Cardiac septum (tissue), 1 donor: ENCODE results near the gene RNF168. TPM values are rescaled to one million over a fixed set of nuclear protein-coding genes. Genes with fewer than 3 reads are reported as not detected.
"Not testable (repeated sequence)": the region's sequence is repeated elsewhere in the genome, so short reads cannot be mapped to it uniquely, and the experiment has no call there.

Source experiments
- DNase-seq: peaks from one replicate; pipeline ENCODE4 v3.0.0-alpha.2; 2020; ENCODE audit warnings: low spot score
- intact Hi-C: fragments of 100-400 bp; cut with DNase I; formaldehyde crosslinking; loops from one replicate; pipeline ENCODE4 v1.14.0; 2022
- total RNA-seq: library from RNA; stranded (reverse); fragmentation: NEBNext Ultra II Directional; extraction: Animal tissue kit (Norgen Biotek cat#: 25700); gene quantifications from one replicate; pipeline ENCODE4 v1.2.1, GENCODE V29; 2021
- donor health status: DM: no; HTN: no; CAD: no.

The RNF168 gene
- total RNA-seq, 1 donor from 2014 or later = 21.8 TPM

- intact Hi-C loops = no loop called here
- no peak for DNase-seq
Measured at GRCh38 chr3:196492080-196492479, 11.5 kb downstream of the RNF168 start.

DNA sequence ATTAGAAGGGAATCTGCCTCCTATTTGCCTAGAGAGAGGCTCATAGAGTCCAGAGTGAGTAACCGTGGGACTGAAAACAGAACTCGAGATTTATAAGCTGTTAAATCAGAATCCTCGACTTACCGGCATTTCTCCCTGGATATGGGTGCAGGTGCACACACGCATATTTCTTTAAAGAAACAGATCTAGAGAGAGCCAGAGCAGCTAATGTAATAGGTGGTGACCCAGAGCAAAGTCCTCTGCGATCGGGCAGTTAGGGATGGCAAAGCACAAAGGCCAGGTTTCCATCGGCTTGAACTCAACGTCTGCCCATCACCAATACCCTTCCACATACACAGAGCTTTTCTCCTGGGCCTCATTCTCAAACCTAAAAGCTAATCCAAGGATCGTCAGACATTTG, 13.8 kb downstream of the RNF168 start:
- intact Hi-C loops = no loop called here
- DNase-seq = no peak

- intact Hi-C loops = no loop called here
- DNase-seq = no peak
Measured at GRCh38 chr3:196486263-196486662, 17.3 kb downstream of the RNF168 start.

DNA sequence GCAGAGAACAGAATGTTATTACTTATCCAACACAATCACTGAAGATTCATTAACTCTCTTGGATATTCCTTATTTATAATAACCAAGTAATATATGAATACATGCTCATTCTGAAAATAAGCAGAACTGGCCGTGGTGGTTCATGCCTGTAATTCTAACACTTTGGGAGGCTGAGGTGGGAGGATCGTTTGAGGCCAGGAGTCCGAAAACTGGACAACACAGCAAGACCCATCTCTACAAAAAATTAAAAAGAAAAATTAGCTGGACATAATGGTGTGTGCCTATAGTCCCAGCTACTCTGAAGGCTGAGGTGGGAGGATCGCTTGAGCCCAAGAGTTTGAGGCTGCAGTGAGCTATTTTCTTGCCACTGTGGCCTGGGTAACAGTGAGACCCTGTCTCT, 25.9 kb downstream of the RNF168 start:
- intact Hi-C loops = no loop called here
- DNase-seq = no peak

DNA sequence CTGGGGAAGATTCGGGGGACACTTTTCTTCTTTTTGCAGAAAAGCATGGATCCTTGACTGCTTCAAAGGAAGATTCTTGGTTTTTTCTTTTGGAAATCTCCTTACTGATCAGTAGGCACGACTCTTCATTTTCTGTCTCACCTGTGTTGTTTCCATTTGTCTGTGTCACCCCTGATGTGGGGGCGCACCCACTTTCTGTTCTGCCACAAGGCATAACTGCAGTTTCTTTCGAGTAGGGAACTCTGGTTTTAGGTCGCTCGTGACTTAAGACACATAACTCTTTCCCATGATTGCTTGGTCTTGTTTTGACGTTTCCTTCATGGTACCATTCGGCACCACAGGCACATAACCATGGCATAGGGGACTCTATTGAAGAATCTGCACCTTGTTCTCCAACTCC, 31.3 kb downstream of the RNF168 start:
- no peak for DNase-seq
- intact Hi-C loops = no loop called here

GRCh38 chr3:196471551-196471950, 32.0 kb downstream of the RNF168 start:
- no peak for DNase-seq
- intact Hi-C loops = no loop called here

- DNase-seq, intact Hi-C loops: not testable (repeated sequence)
Measured at GRCh38 chr3:196470182-196470581, 33.4 kb downstream of the RNF168 start.

DNA sequence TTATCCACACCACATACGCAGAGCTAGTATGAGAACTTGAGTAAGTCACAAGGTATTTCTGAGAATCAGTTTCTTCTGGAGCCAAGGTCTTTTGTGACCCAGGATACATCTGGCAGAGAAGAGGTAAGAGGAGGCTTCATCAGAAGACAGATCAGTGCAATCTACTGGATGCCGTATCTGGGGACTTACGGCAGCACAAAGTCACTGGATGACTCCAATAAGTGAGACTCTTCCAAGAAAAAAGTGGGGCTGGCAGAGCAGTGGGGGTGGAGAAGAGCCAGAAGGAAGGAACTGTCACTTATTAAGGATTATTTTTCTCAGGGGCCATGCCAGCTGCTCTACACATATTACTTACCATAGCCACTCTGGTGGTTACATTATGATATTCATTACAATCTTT, 39.8 kb downstream of the RNF168 start:
- DNase-seq = no peak
- intact Hi-C loops = no loop called here

DNA sequence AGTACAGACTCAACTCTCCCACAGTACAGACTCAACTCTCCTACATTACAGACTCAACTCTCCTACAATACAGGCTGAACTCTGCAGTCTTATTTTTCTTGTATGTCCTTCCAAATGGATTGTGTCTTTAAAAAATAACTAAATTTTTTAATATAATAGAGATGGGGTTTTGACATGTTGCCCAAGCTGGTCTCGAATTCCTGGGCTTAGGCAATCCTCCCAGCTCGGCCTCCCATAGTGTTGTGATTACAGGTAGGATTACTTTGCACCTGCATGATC, 40.2 kb downstream of the RNF168 start:
- intact Hi-C loops = no loop called here

DNA sequence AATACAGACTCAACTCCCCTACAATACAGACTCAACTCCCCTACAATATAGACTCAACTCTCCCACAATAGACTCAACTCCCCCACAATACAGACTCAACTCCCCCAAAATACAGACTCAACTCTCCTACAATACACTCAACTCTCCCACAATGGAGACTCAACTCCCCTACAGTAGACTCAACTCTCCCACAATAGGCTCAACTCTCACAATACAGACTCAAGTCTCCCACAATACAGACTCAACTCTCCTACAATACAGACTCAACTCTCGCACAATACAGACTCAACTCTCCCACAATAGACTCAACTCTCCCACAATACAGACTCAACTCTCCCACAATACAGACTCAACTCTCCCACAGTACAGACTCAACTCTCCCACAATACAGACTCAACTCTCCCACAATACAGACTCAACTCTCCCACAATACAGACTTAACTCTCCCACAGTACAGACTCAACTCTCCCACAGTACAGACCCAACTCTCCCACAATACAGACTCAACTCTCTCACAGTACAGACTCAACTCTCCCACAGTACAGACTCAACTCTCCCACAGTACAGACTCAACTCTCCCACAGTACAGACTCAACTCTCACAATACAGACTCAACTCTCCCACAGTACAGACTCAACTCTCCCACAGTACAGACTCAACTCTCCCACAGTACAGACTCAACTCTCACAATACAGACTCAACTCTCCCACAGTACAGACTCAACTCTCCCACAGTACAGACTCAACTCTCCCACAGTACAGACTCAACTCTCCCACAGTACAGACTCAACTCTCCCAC, 40.7 kb downstream of the RNF168 start:
- intact Hi-C loops, DNase-seq: not testable (repeated sequence)

More for the DNA sequence above, 40.2 kb downstream of the RNF168 start:
- DNase-seq = no peak

DNA sequence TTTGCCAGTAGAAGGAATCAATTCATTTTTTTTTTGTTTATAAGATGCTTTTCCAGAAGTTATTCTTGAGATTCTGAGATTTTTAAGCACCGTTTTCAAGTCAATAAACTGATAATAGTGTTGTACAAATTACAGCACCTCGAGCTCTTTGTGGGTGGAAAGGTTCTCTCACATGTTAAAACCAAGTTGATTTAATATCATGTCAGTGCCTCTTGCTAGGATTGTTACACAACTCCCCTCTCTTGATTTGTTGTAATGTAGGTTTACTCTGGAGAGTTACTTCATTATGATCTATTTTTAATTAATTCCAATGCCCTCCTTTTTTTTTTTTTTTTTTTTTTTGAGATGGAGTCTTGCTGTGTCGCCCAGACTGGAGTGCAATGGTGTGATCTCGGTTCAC, 45.5 kb downstream of the RNF168 start:
- DNase-seq = no peak
- intact Hi-C loops = no loop called here

DNA sequence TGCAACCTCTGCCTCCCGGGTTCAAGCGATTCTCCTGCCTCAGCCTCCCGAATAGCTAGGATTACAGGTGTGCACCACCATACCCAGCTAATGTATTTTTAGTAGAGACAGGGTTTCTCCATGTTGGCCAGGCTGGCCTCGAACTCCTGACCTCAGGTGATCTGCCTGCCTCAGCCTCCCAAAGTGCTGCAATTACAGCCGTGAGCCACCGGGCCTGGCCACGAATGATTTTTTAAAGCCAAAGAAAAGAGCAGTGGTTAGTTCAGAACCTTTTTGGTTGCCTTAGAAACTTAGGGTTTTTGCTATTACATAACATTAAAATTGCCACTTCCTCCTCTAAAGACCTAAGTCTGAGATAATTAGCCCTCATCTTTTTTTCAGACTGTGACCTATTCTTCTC, 46.1 kb downstream of the RNF168 start:
- intact Hi-C loops, DNase-seq: not testable (repeated sequence)

DNA sequence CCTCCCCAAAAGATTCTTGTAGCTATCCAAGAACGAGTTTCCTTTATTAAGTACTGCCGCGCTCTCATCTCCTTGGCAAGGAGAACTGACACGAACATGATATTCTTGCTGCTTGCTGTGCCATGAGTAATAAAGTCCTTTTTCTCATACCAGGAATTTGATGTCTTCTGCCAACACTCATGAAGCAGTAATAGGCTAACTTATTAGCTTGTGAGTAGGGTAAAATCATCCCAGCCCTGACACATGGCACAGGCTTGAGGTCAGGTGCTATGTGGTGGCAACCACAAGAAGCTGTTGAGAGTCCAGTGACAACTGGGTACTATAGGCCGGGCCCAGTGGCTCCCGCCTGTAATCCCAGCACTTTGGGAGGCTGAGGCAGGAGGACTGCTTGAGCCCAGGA, 48.6 kb downstream of the RNF168 start:
- intact Hi-C loops = no loop called here
- no peak for DNase-seq

DNA sequence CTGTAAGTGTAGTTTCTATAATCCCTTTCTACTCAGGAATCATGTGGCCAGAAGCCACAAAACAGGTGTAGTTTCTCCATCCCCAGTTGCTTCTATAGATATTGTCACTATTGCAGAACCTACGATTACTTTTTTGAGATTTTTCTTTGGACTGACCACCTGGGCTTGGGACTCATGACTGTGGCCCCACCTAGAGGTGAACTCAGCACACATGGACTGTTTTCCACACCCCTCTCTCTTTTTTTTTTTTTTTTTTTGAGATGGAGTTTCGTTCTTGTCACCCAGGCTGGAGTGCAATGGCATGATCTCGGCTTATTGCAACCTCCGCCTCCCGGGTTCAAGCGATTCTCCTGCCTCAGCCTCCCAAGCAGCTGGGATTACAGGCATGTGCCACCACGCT, 58.2 kb downstream of the RNF168 start:
- intact Hi-C loops, DNase-seq: not testable (repeated sequence)

- DNase-seq = no peak
- intact Hi-C loops = no loop called here
Measured at GRCh38 chr3:196444500-196444894, 59.1 kb downstream of the RNF168 start.

GRCh38 chr3:196440696-196441095, 62.9 kb downstream of the RNF168 start:
- intact Hi-C loops = no loop called here
- DNase-seq = no peak

DNA sequence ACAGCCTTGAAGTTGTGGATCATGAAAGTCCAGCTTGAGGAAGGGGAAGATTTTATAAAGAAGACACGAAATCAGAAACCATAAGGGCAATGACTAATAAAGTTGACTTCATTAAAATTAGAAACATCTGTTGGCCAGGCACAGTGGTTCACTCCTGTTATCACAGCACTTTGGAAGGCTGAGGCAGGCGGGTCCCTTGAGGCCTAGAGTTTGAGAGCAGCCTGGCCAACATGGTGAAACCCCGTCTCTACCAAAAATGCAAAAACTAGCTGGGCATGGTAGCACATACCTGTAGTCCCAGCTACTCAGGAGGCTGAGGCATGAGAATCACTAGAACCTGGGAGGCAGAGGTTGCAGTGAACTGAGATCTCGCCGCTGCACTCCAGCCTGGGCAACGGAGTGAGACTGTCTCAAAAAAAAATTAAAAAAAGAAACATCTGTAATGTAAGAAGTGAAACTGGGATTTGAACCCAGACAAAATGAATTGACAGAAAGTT, 63.5 kb downstream of the RNF168 start:
- no peak for DNase-seq
- intact Hi-C loops = no loop called here

DNA sequence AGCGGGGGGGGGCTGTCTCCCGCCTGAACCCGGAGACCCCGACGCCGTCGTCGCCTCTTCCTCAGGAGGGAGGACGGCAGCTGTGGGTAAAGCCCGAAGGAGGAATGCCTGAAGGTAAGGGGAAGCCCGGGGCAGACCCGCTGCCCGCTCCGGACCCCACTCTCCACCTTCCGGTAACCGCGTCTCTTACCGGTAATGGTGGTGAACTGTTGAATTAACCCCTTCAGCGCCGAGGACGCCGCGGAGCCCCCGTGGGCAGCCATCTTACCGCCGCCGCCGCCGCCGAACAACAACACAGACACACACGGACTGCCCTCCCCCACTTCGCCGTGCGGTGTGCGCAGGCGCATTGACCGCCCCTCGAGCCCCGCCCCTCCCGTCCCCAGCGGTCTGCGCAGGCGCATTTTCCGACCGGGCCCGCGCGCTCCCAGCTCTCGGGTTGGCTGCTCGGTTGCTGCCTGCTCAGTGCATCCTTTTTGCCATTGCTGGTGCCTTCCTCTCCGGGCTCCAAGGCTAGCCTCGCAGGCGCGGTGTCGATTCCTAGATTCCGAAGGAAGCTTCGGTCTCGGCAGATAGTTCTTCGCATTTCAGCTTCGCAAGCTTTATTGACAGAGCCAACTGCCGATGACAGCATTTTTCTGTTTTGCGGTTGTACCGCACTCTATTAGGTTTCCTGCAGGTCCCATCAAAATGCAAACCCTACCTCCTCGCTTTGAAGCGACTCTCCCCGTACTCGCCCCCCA, 71.3 kb downstream of the RNF168 start, which contains the start of gene UBXN7:
UBXN7 (minus strand) TSS at position 291 of the 743 bp plus-strand sequence; CDS start at position 263, 28 bp downstream.
- intact Hi-C loops = loop anchor here (1.0 to 2.0 kb wide), 2 partner anchors 70 to 114 kb away; partner anchors contain the start of genes DYNLT2B and RNF168
- peak; percentile 99 for DNase-seq

- no peak for DNase-seq
- intact Hi-C loops = loop anchor here (1.0 to 2.0 kb wide), 2 partner anchors 71 to 113 kb away; partner anchors contain the start of genes DYNLT2B and RNF168
Measured at GRCh38 chr3:196431181-196432136, 72.1 kb downstream of the RNF168 start.

GRCh38 chr3:196428041-196428440, 75.5 kb downstream of the RNF168 start:
- intact Hi-C loops = no loop called here
- DNase-seq = no peak
